A673 (cell line): Measurements from ENCODE around the gene RTN4. TPM values are rescaled to one million over a fixed set of nuclear protein-coding genes. Genes with fewer than 3 reads are reported as not detected.

ENCODE experiments used
- BruUV-seq: library from RNA; stranded (reverse); fragments of 400-500 nt; replicated peaks from 2 replicates; lab custom pipeline; 2021; lab: Mats Ljungman, UMichigan
- CTCF ChIA-PET: fragments of 300-600 bp; sonication (Branson Sonifier 250); formaldehyde crosslinking; loops from one replicate; lab custom pipeline; 2022; ENCODE audit warnings: antibody characterized with exemption; lab: Charles Lee
- POLR2A ChIA-PET: fragments of 300-600 bp; sonication (Branson Sonifier 250); formaldehyde crosslinking; loops from one replicate; lab custom pipeline; 2022; ENCODE audit warnings: antibody characterized with exemption; ENCODE audit not compliant: low non-redundant PET; lab: Charles Lee
- DNase-seq: peaks from one replicate; pipeline ENCODE4 v3.0.0-alpha.2; 2015; ENCODE audit warnings: low spot score
- H3K27ac ChIP-seq: fragments of 200-600 bp; sonication (generic); 2 replicates; pipeline ENCODE4 v1.5.1; 2016; ENCODE audit warnings: mixed run types, low read depth, mild to moderate bottlenecking, mixed read lengths, antibody characterized with exemption, low read length; ENCODE audit not compliant: poor library complexity, severe bottlenecking
- H3K27me3 ChIP-seq: fragments of 200-600 bp; sonication (generic); replicated peaks from 2 replicates; pipeline ENCODE4 v1.6.1; 2017; ENCODE audit warnings: mixed run types, low read depth, mild to moderate bottlenecking, mixed read lengths, antibody characterized with exemption, low read length; ENCODE audit not compliant: insufficient read depth, poor library complexity
- H3K36me3 ChIP-seq: fragments of 200-600 bp; sonication (generic); 2 replicates; pipeline ENCODE4 v1.6.1; 2016; ENCODE audit warnings: mixed run types, mild to moderate bottlenecking, mixed read lengths, antibody characterized with exemption, low read length; ENCODE audit not compliant: insufficient read depth, poor library complexity, severe bottlenecking
- H3K4me1 ChIP-seq: fragments of 200-600 bp; sonication (generic); 2 replicates; pipeline ENCODE4 v1.6.1; 2017; ENCODE audit warnings: mixed run types, mild to moderate bottlenecking, mixed read lengths, antibody characterized with exemption, low read length; ENCODE audit not compliant: insufficient read depth, poor library complexity, severe bottlenecking
- H3K4me3 ChIP-seq: fragments of 200-600 bp; sonication (generic); 2 replicates; pipeline ENCODE4 v1.5.1; 2016; ENCODE audit warnings: low read depth, mixed run types, mild to moderate bottlenecking, mixed read lengths, low read length; ENCODE audit not compliant: poor library complexity, severe bottlenecking
- H3K9me3 ChIP-seq: fragments of 200-600 bp; sonication (generic); 2 replicates; pipeline ENCODE4 v1.6.1; 2016; ENCODE audit warnings: mixed run types, low read depth, mild to moderate bottlenecking, mixed read lengths, antibody characterized with exemption, low read length; ENCODE audit not compliant: poor library complexity, severe bottlenecking
- CTCF ChIP-seq: fragments of 300-800, 200-600 bp; sonication (generic); conservative IDR thresholded peaks from 2 replicates; pipeline ENCODE4 v1.5.1; 2017; ENCODE audit warnings: low read depth, mild to moderate bottlenecking, antibody characterized with exemption, low read length, moderate library complexity, mixed read lengths
- EZH2 ChIP-seq: fragments of 200-600 bp; sonication (generic); IDR thresholded peaks from 2 replicates; pipeline ENCODE4 v1.6.1; 2017; ENCODE audit warnings: borderline replicate concordance, low read depth, mild to moderate bottlenecking, mixed read lengths, antibody characterized with exemption, low read length; ENCODE audit not compliant: poor library complexity, severe bottlenecking
- intact Hi-C: fragments of 100-400 bp; cut with micrococcal nuclease; formaldehyde crosslinking; loops from one replicate; pipeline ENCODE4 v1.10.0; 2022; ENCODE audit not compliant: unreplicated experiment
- total RNA-seq: library from RNA; stranded (reverse); gene quantifications from 2 replicates; pipeline ENCODE4 v1.2.3, GENCODE V29; 2021

Gene RTN4
- total RNA-seq, 1 experiment from 2014 or later = 275 TPM

DNA sequence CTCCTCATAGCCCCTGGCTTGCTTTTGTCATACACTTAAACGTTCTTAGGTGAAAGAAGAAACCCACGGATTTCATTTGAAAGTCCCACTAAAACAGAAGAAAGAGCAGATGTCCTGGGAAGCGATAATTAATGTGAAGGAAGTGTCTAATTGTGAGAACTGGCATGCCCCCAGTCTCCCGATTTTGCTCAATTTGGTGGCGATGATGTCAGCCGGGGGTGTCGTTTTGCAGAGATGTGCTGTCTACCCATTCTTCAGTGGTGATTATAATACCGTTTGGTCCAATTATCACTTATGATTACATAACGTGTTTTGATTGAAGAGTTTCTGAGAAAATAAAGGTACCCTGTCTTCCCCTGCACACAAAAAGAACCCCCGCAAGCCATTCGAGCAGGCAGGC lies 103.1 kb downstream of the RTN4 start:
- DNase-seq = no peak
- POLR2A ChIA-PET = no interaction called here
- BruUV-seq = no TSS peak
- no peak overlapping the region for H3K27ac ChIP-seq
- CTCF ChIA-PET = no interaction called here
- no peak overlapping the region for H3K4me3 ChIP-seq
- no peaks in the 10 kb centered on the region for H3K27me3 ChIP-seq
- H3K9me3 ChIP-seq = no peaks in the 10 kb centered on the region
- H3K4me1 ChIP-seq = no peaks in the 10 kb centered on the region
- TF ChIP-seq EZH2 (no peak), CTCF (no peak)
- no peaks in the 10 kb centered on the region for H3K36me3 ChIP-seq
- intact Hi-C loops = no loop called here

DNA sequence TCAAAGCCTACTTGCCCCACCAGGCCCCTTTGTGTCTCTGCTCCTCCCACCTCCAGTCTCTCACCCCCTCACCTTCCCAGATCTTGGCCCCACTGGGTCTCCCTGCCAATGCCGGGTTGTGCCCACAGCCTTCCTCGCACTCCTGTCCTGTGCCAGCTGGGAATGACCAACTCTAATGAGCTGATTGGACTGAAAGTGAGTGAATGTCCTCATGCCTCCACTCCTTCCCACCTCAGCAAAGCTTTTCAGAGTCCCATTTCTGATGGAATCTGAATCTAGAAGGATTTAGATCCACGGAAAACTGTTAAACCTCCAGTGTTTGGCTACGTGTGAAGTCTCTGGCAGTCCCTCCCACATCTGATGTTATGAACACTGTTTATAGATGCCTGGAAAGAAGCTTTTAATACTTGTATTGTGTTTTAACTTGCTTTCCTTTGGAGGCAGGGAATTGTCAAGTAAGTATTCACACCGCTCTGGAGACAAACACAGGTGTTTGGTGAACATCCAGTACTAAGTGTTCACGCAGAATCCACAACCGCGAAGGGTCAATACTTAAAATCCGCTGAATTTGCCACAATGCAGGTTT lies 103.9 kb downstream of the RTN4 start:
- ChIA-PET CTCF (no interaction called here), POLR2A (no interaction called here)
- intact Hi-C loops = no loop called here
- H3K9me3 ChIP-seq = no peaks in the 10 kb centered on the region
- H3K4me3 ChIP-seq = no peak overlapping the region
- no peaks in the 10 kb centered on the region for H3K4me1 ChIP-seq
- H3K36me3 ChIP-seq = no peaks in the 10 kb centered on the region
- no peaks in the 10 kb centered on the region for H3K27me3 ChIP-seq
- DNase-seq = no peak
- no TSS peak for BruUV-seq
- no peak overlapping the region for H3K27ac ChIP-seq
- TF ChIP-seq EZH2 (no peak), CTCF (no peak)

DNA sequence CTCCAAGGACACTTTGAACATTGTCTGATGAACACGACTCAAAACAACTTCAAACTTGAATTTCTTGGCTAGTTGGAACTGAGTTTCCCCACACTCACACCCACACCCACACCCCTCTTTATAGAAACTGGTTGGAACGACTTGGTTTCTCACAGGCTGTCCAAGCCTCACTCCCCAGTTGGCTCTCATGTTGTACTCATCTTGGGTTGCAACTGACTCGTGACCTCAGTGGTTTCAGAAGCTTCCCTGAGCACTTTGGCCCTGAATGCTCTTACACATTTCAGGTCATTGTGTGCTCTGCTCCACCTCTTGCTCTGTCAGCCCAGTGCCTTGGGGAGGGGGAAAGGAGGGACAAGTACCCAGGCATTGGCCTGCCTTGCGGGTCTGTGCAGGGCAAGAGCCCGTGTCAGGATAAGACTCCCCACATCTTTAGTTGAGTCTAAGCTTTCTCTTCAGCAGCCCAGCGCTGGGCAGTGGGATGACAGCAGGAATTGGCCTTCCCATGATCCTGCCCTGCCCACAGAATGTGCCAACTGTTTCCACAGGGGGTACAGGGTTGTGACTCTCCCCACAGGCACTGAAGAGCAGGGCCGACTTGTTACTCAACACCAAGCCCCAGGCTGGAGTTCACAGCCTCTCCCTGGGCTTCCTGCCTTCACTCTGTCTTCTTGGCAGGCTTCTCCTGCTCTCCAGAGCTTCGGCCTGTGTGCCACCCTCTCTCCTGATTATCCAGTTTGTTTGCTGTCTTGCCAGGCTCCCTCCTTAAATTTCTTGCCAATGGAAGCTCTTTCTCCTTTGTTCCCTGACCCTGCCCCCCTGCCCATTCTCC lies 104.6 kb downstream of the RTN4 start:
- BruUV-seq = no TSS peak
- Histone ChIP-seq H3K9me3 (no peaks in the 10 kb centered on the region), H3K4me3 (no peak overlapping the region), H3K27ac (no peak overlapping the region), H3K27me3 (no peaks in the 10 kb centered on the region), H3K4me1 (no peaks in the 10 kb centered on the region), H3K36me3 (no peaks in the 10 kb centered on the region)
- intact Hi-C loops = no loop called here
- DNase-seq = no peak
- ChIA-PET CTCF (no interaction called here), POLR2A (no interaction called here)
- no peak for TF ChIP-seq CTCF
- no peak for TF ChIP-seq EZH2
